CD14-positive monocyte (primary cell): ENCODE data around the gene DNAJA3. TPM values are rescaled to one million over a fixed set of nuclear protein-coding genes. Genes with fewer than 3 reads are reported as not detected.
A peak's percentile ranks its signal among the peaks of the same experiment; 100 is the strongest.

Source experiments
- DNase-seq, 3 donors: peaks; one replicate each; pipeline ENCODE4 v3.0.0-alpha.2; 2011 to 2022
- H2AFZ ChIP-seq: 2 replicates; pipeline ENCODE4 v1.6.0; 2012; ENCODE audit warnings: mild to moderate bottlenecking, low read depth, low read length, inconsistent platforms; ENCODE audit not compliant: insufficient read depth, poor library complexity, severe bottlenecking
- H3K27ac ChIP-seq, 2 donors: 1 replicate in 1 of 2; 2 replicates in 1 of 2; pipeline ENCODE4 v1.5.1; 2012 to 2013; ENCODE audit warnings: low read length in 2 of 2, control low read depth in 1 of 2, inconsistent platforms in 1 of 2, low read depth in 1 of 2, mild to moderate bottlenecking in 1 of 2
- H3K27me3 ChIP-seq, 2 donors: one replicate each; pipeline versions ENCODE4 v1.6.0 to v1.6.1; 2011 to 2013; ENCODE audit warnings: low read length in 2 of 2; ENCODE audit not compliant: control insufficient read depth in 2 of 2, insufficient read depth in 2 of 2
- H3K36me3 ChIP-seq, 2 donors: replicated peaks in 1 of 2; 1 replicate in 1 of 2; 2 replicates in 1 of 2; pipeline versions ENCODE4 v1.5.1 to v1.6.1; 2012 to 2013; ENCODE audit warnings: low read length in 2 of 2, control low read depth in 1 of 2, inconsistent platforms in 1 of 2, mild to moderate bottlenecking in 1 of 2; ENCODE audit not compliant: insufficient read depth in 2 of 2, control insufficient read depth in 1 of 2
- H3K4me1 ChIP-seq, 2 donors: 1 replicate in 1 of 2; 2 replicates in 1 of 2; pipeline versions ENCODE4 v1.5.1 to v1.6.1; 2012 to 2013; ENCODE audit warnings: low read length in 2 of 2, control low read depth in 1 of 2, inconsistent platforms in 1 of 2, mild to moderate bottlenecking in 1 of 2, moderate library complexity in 1 of 2; ENCODE audit not compliant: insufficient read depth in 2 of 2, control insufficient read depth in 1 of 2
- H3K4me2 ChIP-seq: replicated peaks from 2 replicates; pipeline ENCODE3; 2012; ENCODE audit warnings: low read length, moderate library complexity, mild to moderate bottlenecking; ENCODE audit not compliant: poor library complexity, severe bottlenecking; ENCODE audit errors: extremely low read depth
- H3K4me3 ChIP-seq, 3 experiments: fragments of 200-600 bp in 1 of 3; sonication (generic) in 1 of 3; replicated peaks in 1 of 3; 1 replicate in 2 of 3; 2 replicates in 1 of 3; pipeline ENCODE4 v1.5.1; 2011 to 2013; ENCODE audit warnings: low read length in 3 of 3, mild to moderate bottlenecking in 3 of 3, control low read depth in 2 of 3, low read depth in 2 of 3, inconsistent platforms in 1 of 3, moderate library complexity in 1 of 3
- H3K79me2 ChIP-seq: 2 replicates; pipeline ENCODE4 v1.6.0; 2012; ENCODE audit warnings: mild to moderate bottlenecking, control low read depth, inconsistent platforms, low read length, moderate library complexity; ENCODE audit not compliant: insufficient read depth
- H3K9ac ChIP-seq: 2 replicates; pipeline ENCODE4 v1.6.0; 2017; ENCODE audit warnings: low read length, mild to moderate bottlenecking; ENCODE audit not compliant: insufficient read depth, poor library complexity, severe bottlenecking
- H3K9me3 ChIP-seq, 2 donors: replicated peaks in 1 of 2; 1 replicate in 1 of 2; 2 replicates in 1 of 2; pipeline versions ENCODE4 v1.5.1 to v1.6.1; 2012 to 2013; ENCODE audit warnings: low read length in 2 of 2, control low read depth in 1 of 2; ENCODE audit not compliant: control insufficient read depth in 1 of 2, insufficient read depth in 1 of 2
- H4K20me1 ChIP-seq: 2 replicates; pipeline ENCODE4 v1.6.0; 2012; ENCODE audit warnings: mild to moderate bottlenecking, low read length, control low read depth, moderate library complexity; ENCODE audit not compliant: insufficient read depth
- H3K27ac Mint-ChIP-seq, 7 donors: one replicate each; pipeline ENCODE4 v1.8.0; 2020; ENCODE audit warnings: mild to moderate bottlenecking in 7 of 7, mixed read lengths in 7 of 7, moderate library complexity in 6 of 7, inconsistent platforms in 2 of 7
- H3K27me3 Mint-ChIP-seq, 3 donors: one replicate each; pipeline ENCODE4 v1.8.0; 2021 to 2022; ENCODE audit warnings: low read depth in 3 of 3, mild to moderate bottlenecking in 3 of 3, mixed read lengths in 3 of 3, moderate library complexity in 3 of 3, inconsistent platforms in 1 of 3
- H3K36me3 Mint-ChIP-seq, 2 donors: one replicate each; pipeline ENCODE4 v1.8.0; 2020; ENCODE audit warnings: mixed read lengths in 2 of 2, inconsistent platforms in 1 of 2, mild to moderate bottlenecking in 1 of 2
- H3K4me1 Mint-ChIP-seq: one replicate; pipeline ENCODE4 v1.8.0; 2020; ENCODE audit warnings: mild to moderate bottlenecking, mixed read lengths
- H3K4me3 Mint-ChIP-seq, 2 donors: one replicate each; pipeline ENCODE4 v1.8.0; 2020; ENCODE audit warnings: mild to moderate bottlenecking in 2 of 2, mixed read lengths in 2 of 2, moderate library complexity in 1 of 2
- H3K9me3 Mint-ChIP-seq, 7 donors: one replicate each; pipeline ENCODE4 v1.8.0; 2020 to 2022; ENCODE audit warnings: mixed read lengths in 7 of 7, mild to moderate bottlenecking in 6 of 7, moderate library complexity in 6 of 7, inconsistent platforms in 2 of 7
- CTCF ChIP-seq: fragments of 200-600 bp; IDR thresholded peaks from one replicate; pipeline ENCODE4 v1.8.0; 2022; ENCODE audit warnings: antibody characterized with exemption, mild to moderate bottlenecking
- WGBS: methylation state at CpG from one replicate; pipeline ENCODE4 v1.1.5; 2013; ENCODE audit warnings: missing lambda C conversion rate; ENCODE audit not compliant: insufficient coverage; 5-methylcytosine and 5-hydroxymethylcytosine counted together
- intact Hi-C, 2 donors: fragments of 100-400 bp; cut with micrococcal nuclease; formaldehyde crosslinking; loops; one replicate each; pipeline versions ENCODE4 v1.15.0 to v1.15.1; 2023
- polyA plus RNA-seq, 3 donors: library from polyadenylated mRNA; depleted of rRNA in 1 of 3; unstranded in 2 of 3; stranded (reverse) in 1 of 3; fragments of 300-500 nt in 2 of 3; fragments of >200 nt in 1 of 3; fragmentation: Illumina TruSeq in 2 of 3; gene quantifications; 1 replicate in 2 of 3; 2 replicates in 1 of 3; pipeline ENCODE4 v1.2.3, GENCODE V29; 2012 to 2021

DNAJA3 gene
- polyA plus RNA-seq, 3 donors: 17.1 to 27.9 (median 19.5) TPM

DNA sequence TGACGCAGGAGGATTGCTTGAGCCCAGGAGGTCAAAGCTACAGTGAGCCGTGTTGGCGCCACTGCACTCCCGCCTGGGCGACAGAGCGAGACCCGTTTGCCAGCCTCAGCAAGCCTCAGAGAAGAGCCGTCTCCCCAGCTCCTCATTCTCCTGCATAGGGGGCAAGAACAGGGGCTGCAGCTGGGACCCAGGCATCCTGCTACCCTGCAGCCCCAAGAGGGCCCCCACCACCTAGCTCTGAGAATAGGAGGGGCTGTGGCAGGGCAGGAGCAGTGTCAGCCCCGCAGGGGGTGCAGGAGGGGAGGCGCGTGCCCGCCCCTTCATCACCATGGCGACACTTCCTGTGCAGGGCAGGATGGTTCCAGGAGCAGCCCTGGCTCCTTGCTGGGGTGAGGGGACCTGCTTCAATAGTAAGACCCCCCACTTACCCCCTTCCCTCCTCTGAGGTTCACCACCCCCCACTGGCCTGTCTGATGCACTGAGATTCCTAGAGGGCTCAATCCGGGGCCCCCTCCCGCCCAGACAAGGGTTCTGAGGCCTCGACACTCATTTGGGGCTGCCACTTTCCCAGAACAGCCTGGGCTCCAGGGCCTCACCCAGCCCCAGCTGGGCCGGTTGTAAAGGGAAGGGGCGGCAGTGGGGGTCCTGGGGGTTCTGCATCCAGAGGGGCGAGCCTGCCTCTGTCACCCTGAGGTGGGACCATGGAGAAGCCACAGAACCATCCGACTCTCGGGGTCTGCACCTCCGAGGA, 33.9 kb upstream of the DNAJA3 start:
- peaks cover 98% of the 10 kb centered on the region for H4K20me1 ChIP-seq
- Mint-ChIP-seq H3K36me3 (peaks cover 64 to 92% of the 10 kb centered on the region in 2 donors), H3K4me1 (peaks cover 6% of the 10 kb centered on the region), H3K27me3 (no peaks in the 10 kb centered on the region), H3K4me3 (no peak overlapping the region), H3K9me3 (no peaks in the 10 kb centered on the region), H3K27ac (no peak overlapping the region)
- H3K4me3 ChIP-seq: no peak overlapping the region
- TF ChIP-seq CTCF: no peak
- peaks cover 92 to 100% of the 10 kb centered on the region in 2 donors for H3K36me3 ChIP-seq
- peaks cover 30% of the 10 kb centered on the region for H3K79me2 ChIP-seq
- H3K27ac ChIP-seq: no peak overlapping the region
- no peak for DNase-seq
- no peak overlapping the region for H3K9ac ChIP-seq
- no peaks in the 10 kb centered on the region for H3K4me1 ChIP-seq
- intact Hi-C loops: no loop called here
- no peak overlapping the region for H3K4me2 ChIP-seq
- H3K9me3 ChIP-seq: no peaks in the 10 kb centered on the region
- H2AFZ ChIP-seq: no peak overlapping the region
- WGBS: 93% methylated on average over 21 of the region's 22 CpGs
- H3K27me3 ChIP-seq: no peaks in the 10 kb centered on the region

DNA sequence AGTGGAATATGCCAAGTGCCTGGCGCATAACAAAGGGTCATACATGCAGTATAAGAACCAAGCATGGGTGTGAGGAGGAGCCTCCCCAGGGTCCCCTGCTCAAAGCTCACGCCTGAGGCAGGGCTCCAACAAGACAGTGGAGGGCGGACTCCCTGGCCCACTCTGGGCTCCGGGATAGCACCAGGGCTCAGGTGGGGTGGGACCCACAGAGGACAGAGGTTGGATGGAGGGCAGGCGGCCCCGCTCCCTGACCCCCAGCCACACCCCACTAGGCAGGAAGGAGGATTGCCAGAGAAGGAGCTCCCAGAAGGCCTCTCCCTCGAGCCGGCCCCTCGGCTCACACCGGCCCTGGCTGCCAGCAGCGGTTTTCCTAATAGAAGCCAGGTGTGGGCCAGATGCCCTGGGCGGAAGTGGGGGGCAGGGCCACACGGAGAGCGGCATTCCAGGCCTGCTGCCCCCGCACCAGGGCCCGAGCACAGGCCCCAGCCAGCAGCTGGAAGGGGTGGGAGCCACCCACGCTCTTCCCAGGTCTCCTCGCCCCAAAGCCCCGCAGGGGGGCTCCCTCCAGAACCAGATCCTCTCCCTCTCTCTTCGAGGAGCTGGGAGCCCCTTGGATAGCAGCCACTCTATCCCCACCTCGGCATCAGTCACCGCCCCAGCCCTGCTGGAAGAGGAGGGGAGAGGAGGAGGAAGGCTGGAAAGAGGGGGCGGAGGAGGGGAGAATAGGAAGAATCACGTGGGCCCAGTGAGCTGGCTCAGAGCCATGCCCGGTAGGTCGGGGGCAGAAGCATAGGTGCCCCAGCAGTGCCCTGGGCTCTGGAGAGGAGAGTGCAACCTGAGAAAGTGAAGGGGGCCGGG, 33.1 kb upstream of the DNAJA3 start:
- no peak overlapping the region for H3K4me3 Mint-ChIP-seq
- Histone ChIP-seq H3K9ac (no peak overlapping the region), H3K79me2 (peaks cover 30% of the 10 kb centered on the region), H3K4me2 (no peak overlapping the region), H2AFZ (no peak overlapping the region), H3K9me3 (no peaks in the 10 kb centered on the region), H3K4me3 (no peak overlapping the region), H3K36me3 (peaks cover 86 to 100% of the 10 kb centered on the region in 2 donors), H3K27ac (no peak overlapping the region), H3K27me3 (no peaks in the 10 kb centered on the region), H4K20me1 (peaks cover 97% of the 10 kb centered on the region), H3K4me1 (no peaks in the 10 kb centered on the region)
- TF ChIP-seq CTCF: no peak
- H3K36me3 Mint-ChIP-seq: peaks cover 63 to 92% of the 10 kb centered on the region in 2 donors
- WGBS: 95% methylated on average over 19 of the region's 27 CpGs
- no peak for DNase-seq
- H3K4me1 Mint-ChIP-seq: peaks cover 6% of the 10 kb centered on the region
- peak overlapping the region in 1 of 7 donors; percentile 46 for H3K27ac Mint-ChIP-seq
- H3K9me3 Mint-ChIP-seq: no peaks in the 10 kb centered on the region
- H3K27me3 Mint-ChIP-seq: no peaks in the 10 kb centered on the region
- intact Hi-C loops: no loop called here
